Amniotic stem cell (primary cell): ENCODE measurements around the gene FOXP1.
"Not testable (repeated sequence)": the region's sequence is repeated elsewhere in the genome, so short reads cannot be mapped to it uniquely, and the experiment has no call there.

Experiments used
- DNase-seq: peaks from one replicate; lab custom pipeline; 2025; lab: John Stamatoyannopoulos, UW

FOXP1 gene

GRCh38 chr3:71026634-71027578 lies 556.6 kb downstream of the FOXP1 start:
- DNase-seq = no peak

GRCh38 chr3:71025516-71025915 lies 558.0 kb downstream of the FOXP1 start:
- no peak for DNase-seq

- DNase-seq = no peak
These were observed 558.5 kb downstream of the FOXP1 start for GRCh38 chr3:71025010-71025409.

GRCh38 chr3:71022551-71023335 lies 560.8 kb downstream of the FOXP1 start:
- DNase-seq = no peak

- no peak for DNase-seq
These were observed 564.7 kb downstream of the FOXP1 start for GRCh38 chr3:71018799-71019198.

GRCh38 chr3:71016178-71016845 lies 567.2 kb downstream of the FOXP1 start:
- no peak for DNase-seq

- DNase-seq = not testable (repeated sequence)
These were observed 568.9 kb downstream of the FOXP1 start for GRCh38 chr3:71014616-71015015.

- no peak for DNase-seq
These were observed 570.6 kb downstream of the FOXP1 start for GRCh38 chr3:71012971-71013370.

- no peak for DNase-seq
These were observed 571.8 kb downstream of the FOXP1 start for GRCh38 chr3:71011565-71012287.

- no peak for DNase-seq
These were observed 572.6 kb downstream of the FOXP1 start for GRCh38 chr3:71010726-71011455.

GRCh38 chr3:71008350-71008935 lies 575.1 kb downstream of the FOXP1 start:
- no peak for DNase-seq

GRCh38 chr3:71006810-71007785 lies 576.4 kb downstream of the FOXP1 start:
- no peak for DNase-seq

GRCh38 chr3:71005702-71006321 lies 577.7 kb downstream of the FOXP1 start:
- no peak for DNase-seq

GRCh38 chr3:71003511-71003910 lies 580.0 kb downstream of the FOXP1 start:
- no peak for DNase-seq

- DNase-seq = no peak
These were observed 581.2 kb downstream of the FOXP1 start for GRCh38 chr3:71002298-71002697.

GRCh38 chr3:71001303-71001830 lies 582.2 kb downstream of the FOXP1 start:
- DNase-seq = no peak

- DNase-seq = no peak
These were observed 583.0 kb downstream of the FOXP1 start for GRCh38 chr3:71000483-71000882.

- DNase-seq = peak; percentile 48
These were observed 583.8 kb downstream of the FOXP1 start for GRCh38 chr3:70999730-71000129.

- DNase-seq = no peak
These were observed 587.4 kb downstream of the FOXP1 start for GRCh38 chr3:70996082-70996481.
